Esophagus mucosa (tissue), 1 donor: ENCODE results near the gene GMPR2. TPM values are rescaled to one million over a fixed set of nuclear protein-coding genes. Genes with fewer than 3 reads are reported as not detected.
"Not testable (repeated sequence)": the region's sequence is repeated elsewhere in the genome, so short reads cannot be mapped to it uniquely, and the experiment has no call there.

Source experiments
- ATAC-seq: fragments of 200-7000 bp; cut with Tn5 transposase; one replicate; pipeline ENCODE4 v1.9.1; 2020
- total RNA-seq: library from RNA; stranded (reverse); gene quantifications from one replicate; pipeline ENCODE4 v1.2.4, GENCODE V29; 2023
- donor health status: DM: yes; HTN: yes; CAD: no.

Gene GMPR2
- total RNA-seq, 1 donor from 2014 or later: 38.9 TPM

GRCh38 chr14:24232121-24232644, 546 bp upstream of the GMPR2 start, which contains the start of gene NEDD8:
Gene NEDD8 (minus strand): TSS chr14:24232367. CDS start chr14:24232267, 100 bp downstream.
- ATAC-seq: peak; percentile 69

GRCh38 chr14:24233538-24233866, 773 bp downstream of the GMPR2 start:
- no peak for ATAC-seq

GRCh38 chr14:24234095-24235005, 1.6 kb downstream of the GMPR2 start:
- ATAC-seq: no peak

- no peak for ATAC-seq
Observed at GRCh38 chr14:24235804-24236688, 3.3 kb downstream of the GMPR2 start.

- no peak for ATAC-seq
Observed at GRCh38 chr14:24236689-24237462, 4.1 kb downstream of the GMPR2 start.

- no peak for ATAC-seq
Observed at GRCh38 chr14:24237463-24237955, 4.8 kb downstream of the GMPR2 start.

- peak; percentile 2 for ATAC-seq
Observed at GRCh38 chr14:24238123-24238522, 5.4 kb downstream of the GMPR2 start.

GRCh38 chr14:24238527-24239037, 5.9 kb downstream of the GMPR2 start:
- ATAC-seq: no peak

- no peak for ATAC-seq
Observed at GRCh38 chr14:24240110-24240918, 7.6 kb downstream of the GMPR2 start.

GRCh38 chr14:24241829-24242443, 9.2 kb downstream of the GMPR2 start:
- peak; percentile 69 for ATAC-seq

- ATAC-seq: peak; percentile 5
Observed at GRCh38 chr14:24243336-24243836, 10.7 kb downstream of the GMPR2 start.

- ATAC-seq: not testable (repeated sequence)
Observed at GRCh38 chr14:24245350-24245749, 12.6 kb downstream of the GMPR2 start.

- ATAC-seq: no peak
Observed at GRCh38 chr14:24246765-24247212, 14.1 kb downstream of the GMPR2 start.

GRCh38 chr14:24247422-24247821, 14.7 kb downstream of the GMPR2 start:
- no peak for ATAC-seq

GRCh38 chr14:24249230-24250021, 16.7 kb downstream of the GMPR2 start:
- peak; percentile 1 for ATAC-seq

- ATAC-seq: no peak
Observed at GRCh38 chr14:24250354-24250753, 17.6 kb downstream of the GMPR2 start.

GRCh38 chr14:24251880-24252288, 19.2 kb downstream of the GMPR2 start:
- no peak for ATAC-seq

GRCh38 chr14:24252289-24253124, 19.8 kb downstream of the GMPR2 start:
- no peak for ATAC-seq
